Prostate gland (tissue), 2 donors: Measurements from ENCODE around the gene PSMB2. TPM values are rescaled to one million over a fixed set of nuclear protein-coding genes. Genes with fewer than 3 reads are reported as not detected.

Experiments used
- DNase-seq: peaks from one replicate; pipeline ENCODE4 v3.0.0-alpha.2; 2019; ENCODE audit warnings: low spot score
- H3K27ac ChIP-seq, 2 donors: fragments of 200-600 bp; sonication (generic); 2 replicates each; pipeline ENCODE4 v1.5.1; 2017 to 2019
- H3K27me3 ChIP-seq: fragments of 200-600 bp; sonication (generic); replicated peaks from 2 replicates; pipeline ENCODE4 v1.5.1; 2019; ENCODE audit not compliant: insufficient read depth
- H3K36me3 ChIP-seq, 2 donors: fragments of 200-600 bp; sonication (generic); 1 replicate in 1 of 2; 2 replicates in 1 of 2; pipeline versions ENCODE4 v1.5.1 to v1.8.1; 2017 to 2019
- H3K4me1 ChIP-seq: fragments of 200-600 bp; sonication (generic); replicated peaks from 2 replicates; pipeline ENCODE4 v1.5.1; 2019
- H3K4me3 ChIP-seq, 2 donors: fragments of 200-600 bp; sonication (generic); 2 replicates each; pipeline ENCODE4 v1.5.1; 2017 to 2019
- H3K9me3 ChIP-seq: fragments of 200-600 bp; sonication (generic); 2 replicates; pipeline ENCODE4 v1.5.1; 2017
- POLR2A ChIP-seq: fragments of 450-650 bp; IDR thresholded peaks from one replicate; pipeline ENCODE4 v1.6.1; 2016; ENCODE audit warnings: antibody characterized with exemption, mild to moderate bottlenecking
- POLR2AphosphoS5 ChIP-seq: sonication (generic); formaldehyde crosslinking; IDR thresholded peaks from one replicate; pipeline ENCODE4 v1.6.1; 2017; ENCODE audit warnings: antibody characterized with exemption
- WGBS: methylation state at CpG from one replicate; pipeline ENCODE4 v1.1.5; 2018; 5-methylcytosine and 5-hydroxymethylcytosine counted together
- intact Hi-C: fragments of 100-400 bp; cut with DNase I; formaldehyde crosslinking; loops from one replicate; pipeline ENCODE4 v1.14.2; 2022
- total RNA-seq, 2 donors: library from RNA; depleted of rRNA; stranded (reverse); fragments of >200 nt; gene quantifications; one replicate each; pipeline ENCODE4 v1.1.0, GENCODE V29; 2016
- TF ChIP-seq, protein P1 (sequence below), 4 experiments: fragments of 200-600 bp in 2 of 4; fragments of 450-650 bp in 2 of 4; sonication (generic) in 2 of 4; IDR thresholded peaks; 1 replicate in 3 of 4; 2 replicates in 1 of 4; pipeline ENCODE4 v1.5.1; 2016 to 2019; ENCODE audit warnings: antibody characterized with exemption in 4 of 4, mild to moderate bottlenecking in 2 of 4, moderate library complexity in 2 of 4

The PSMB2 gene
- total RNA-seq, 2 donors from 2014 or later: 53.6 to 64.8 TPM

DNA sequence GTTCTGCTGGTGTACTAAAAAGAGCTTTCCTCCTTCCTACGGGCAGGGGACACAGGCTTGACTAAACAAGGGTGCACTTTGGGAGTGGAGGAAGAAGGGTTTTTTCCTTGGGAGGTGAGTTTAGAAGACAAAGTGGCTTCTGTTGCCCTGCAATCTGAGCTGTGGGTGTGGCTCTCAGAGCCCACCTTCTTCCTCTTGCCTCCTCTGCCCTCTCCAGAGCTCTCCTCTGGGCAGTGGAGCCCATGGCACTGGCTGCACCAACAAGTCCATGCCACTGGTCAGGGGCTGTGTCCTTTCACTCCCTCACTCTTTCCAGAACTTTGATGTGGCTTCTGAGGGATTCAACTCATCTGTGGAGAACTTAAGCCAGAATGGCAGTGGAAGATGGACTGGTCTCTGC, 25.6 kb upstream of the PSMB2 start:
- Histone ChIP-seq H3K36me3 (no peaks in the 10 kb centered on the region), H3K4me3 (no peak overlapping the region), H3K4me1 (no peaks in the 10 kb centered on the region), H3K27ac (no peak overlapping the region), H3K9me3 (no peaks in the 10 kb centered on the region), H3K27me3 (no peaks in the 10 kb centered on the region)
- intact Hi-C loops: no loop called here
- no peak for DNase-seq
- TF ChIP-seq, protein P1, sequence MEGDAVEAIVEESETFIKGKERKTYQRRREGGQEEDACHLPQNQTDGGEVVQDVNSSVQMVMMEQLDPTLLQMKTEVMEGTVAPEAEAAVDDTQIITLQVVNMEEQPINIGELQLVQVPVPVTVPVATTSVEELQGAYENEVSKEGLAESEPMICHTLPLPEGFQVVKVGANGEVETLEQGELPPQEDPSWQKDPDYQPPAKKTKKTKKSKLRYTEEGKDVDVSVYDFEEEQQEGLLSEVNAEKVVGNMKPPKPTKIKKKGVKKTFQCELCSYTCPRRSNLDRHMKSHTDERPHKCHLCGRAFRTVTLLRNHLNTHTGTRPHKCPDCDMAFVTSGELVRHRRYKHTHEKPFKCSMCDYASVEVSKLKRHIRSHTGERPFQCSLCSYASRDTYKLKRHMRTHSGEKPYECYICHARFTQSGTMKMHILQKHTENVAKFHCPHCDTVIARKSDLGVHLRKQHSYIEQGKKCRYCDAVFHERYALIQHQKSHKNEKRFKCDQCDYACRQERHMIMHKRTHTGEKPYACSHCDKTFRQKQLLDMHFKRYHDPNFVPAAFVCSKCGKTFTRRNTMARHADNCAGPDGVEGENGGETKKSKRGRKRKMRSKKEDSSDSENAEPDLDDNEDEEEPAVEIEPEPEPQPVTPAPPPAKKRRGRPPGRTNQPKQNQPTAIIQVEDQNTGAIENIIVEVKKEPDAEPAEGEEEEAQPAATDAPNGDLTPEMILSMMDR (IDR thresholded peaks at IDR 0.05): no peak
- TF ChIP-seq POLR2AphosphoS5 (no peak), POLR2A (no peak)
- 18% methylated on average over 1 of the region's 1 CpG for WGBS

DNA sequence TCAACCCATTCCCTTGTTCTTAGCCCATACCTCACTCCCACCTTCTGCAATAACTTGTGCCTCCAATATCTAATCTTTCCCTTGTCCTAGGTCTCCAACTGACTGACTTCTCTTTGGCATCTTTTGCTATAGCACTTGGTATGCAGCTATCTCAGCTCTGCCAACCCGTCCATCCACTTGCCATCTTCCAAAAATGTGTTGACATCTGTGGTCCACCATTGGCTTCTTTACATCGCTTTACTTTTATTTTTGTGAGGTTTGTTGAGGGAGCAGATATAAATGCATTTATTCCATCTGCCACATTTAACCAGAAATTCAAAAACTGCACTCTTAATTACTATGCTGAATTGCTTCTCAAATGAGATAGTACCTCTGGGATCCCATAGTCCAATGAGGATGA, 24.9 kb upstream of the PSMB2 start:
- intact Hi-C loops: no loop called here
- H3K27ac ChIP-seq: no peak overlapping the region
- no peaks in the 10 kb centered on the region for H3K9me3 ChIP-seq
- no peak for TF ChIP-seq POLR2A
- no peak for TF ChIP-seq POLR2AphosphoS5
- H3K27me3 ChIP-seq: no peaks in the 10 kb centered on the region
- 93% methylated on average over 2 of the region's 2 CpGs for WGBS
- DNase-seq: no peak
- no peak overlapping the region for H3K4me3 ChIP-seq
- H3K36me3 ChIP-seq: no peaks in the 10 kb centered on the region
- no peaks in the 10 kb centered on the region for H3K4me1 ChIP-seq

DNA sequence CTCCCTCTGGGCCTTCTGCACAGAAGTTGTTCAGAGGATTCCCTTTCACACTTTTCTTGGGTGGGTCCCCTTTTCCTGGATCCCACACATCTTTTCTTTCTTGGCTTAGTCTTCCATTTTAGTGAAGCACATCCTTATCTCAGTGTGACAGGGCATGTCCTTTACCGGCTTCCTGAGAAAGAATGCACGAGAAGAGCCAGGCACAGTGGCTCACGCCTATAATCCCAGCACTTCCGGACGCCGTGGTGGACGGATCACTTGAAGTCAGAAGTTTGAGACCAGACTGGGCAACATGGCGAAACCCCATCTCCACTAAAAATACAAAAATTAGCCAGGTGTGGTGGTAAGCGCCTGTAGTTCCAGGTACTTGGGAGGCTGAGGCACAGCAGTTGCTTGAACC, 22.1 kb upstream of the PSMB2 start:
- 82% methylated on average over 9 of the region's 9 CpGs for WGBS

DNA sequence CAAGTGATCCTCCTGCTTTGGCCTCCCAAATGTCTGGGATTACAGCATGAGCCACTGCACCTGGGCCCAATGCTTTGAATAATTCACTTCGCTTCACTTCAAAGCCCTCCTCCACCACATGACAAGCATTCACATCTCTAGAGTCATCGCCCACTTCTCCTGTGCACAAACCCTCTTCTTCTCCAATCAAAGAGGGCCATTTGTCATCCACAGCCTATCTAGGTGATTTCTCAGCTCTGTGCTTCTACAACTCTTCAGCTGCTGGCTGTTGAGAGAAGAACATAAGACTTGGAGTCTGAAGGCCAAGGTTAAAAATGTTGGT, 20.1 kb upstream of the PSMB2 start:
- 91% methylated on average over 2 of the region's 2 CpGs for WGBS
- H3K36me3 ChIP-seq: no peaks in the 10 kb centered on the region
- DNase-seq: no peak
- no peaks in the 10 kb centered on the region for H3K9me3 ChIP-seq
- H3K4me3 ChIP-seq: no peak overlapping the region
- TF ChIP-seq, protein P1 (IDR thresholded peaks at IDR 0.05): no peak
- TF ChIP-seq POLR2AphosphoS5 (no peak), POLR2A (no peak)
- H3K4me1 ChIP-seq: no peaks in the 10 kb centered on the region
- no peak overlapping the region for H3K27ac ChIP-seq
- intact Hi-C loops: no loop called here
- H3K27me3 ChIP-seq: no peaks in the 10 kb centered on the region

More for the DNA sequence above, 22.1 kb upstream of the PSMB2 start:
- Histone ChIP-seq H3K27me3 (no peaks in the 10 kb centered on the region), H3K9me3 (no peaks in the 10 kb centered on the region), H3K4me1 (no peaks in the 10 kb centered on the region), H3K36me3 (no peaks in the 10 kb centered on the region), H3K4me3 (no peak overlapping the region), H3K27ac (no peak overlapping the region)
- no peak for DNase-seq
- TF ChIP-seq POLR2A (no peak), POLR2AphosphoS5 (no peak)
- TF ChIP-seq, protein P1 (IDR thresholded peaks at IDR 0.05): no peak
- intact Hi-C loops: no loop called here

DNA sequence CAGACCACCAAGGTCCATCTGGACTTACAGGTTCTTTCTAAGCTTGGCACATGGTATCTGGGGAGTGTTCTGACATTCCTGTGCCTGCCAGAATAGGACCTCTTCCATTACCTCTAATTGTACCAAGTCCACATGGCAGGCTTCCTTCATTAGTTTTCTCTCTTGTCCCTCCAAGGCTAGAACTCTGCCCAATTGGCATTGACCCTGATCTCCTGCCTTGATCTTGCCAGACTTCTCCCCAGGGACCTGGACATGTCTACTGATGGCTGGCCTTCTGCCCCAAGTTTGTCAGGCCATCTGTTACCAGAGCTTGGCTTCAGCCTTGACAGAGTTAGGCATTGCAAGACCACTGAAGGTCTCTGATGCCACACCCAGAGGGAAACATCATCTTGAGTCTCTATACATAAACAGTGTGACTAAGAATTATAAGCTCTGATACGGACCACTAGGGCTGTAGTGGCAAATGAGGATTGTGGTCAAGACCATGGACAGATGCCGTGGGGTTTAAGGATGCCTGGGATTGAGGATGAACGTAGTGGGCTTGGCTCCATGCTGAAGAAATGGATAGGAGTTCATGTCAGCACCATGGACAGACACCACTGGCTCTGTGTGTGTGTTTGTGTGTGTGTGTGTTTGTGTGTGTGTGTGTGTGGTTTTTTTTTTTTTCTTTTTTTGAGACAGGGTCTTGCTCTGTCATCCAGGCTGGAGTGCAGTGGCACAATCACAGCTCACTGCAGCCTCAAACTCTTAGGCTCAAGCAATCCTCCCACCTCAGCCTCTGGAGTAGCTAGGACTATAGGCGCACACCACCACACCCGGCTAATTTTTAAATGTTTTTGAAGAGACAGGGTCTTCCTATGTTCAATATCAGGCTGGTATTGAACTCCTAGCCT, 19.5 kb upstream of the PSMB2 start:
- DNase-seq: no peak
- Histone ChIP-seq H3K4me3 (no peak overlapping the region), H3K36me3 (no peaks in the 10 kb centered on the region), H3K27ac (no peak overlapping the region), H3K9me3 (no peaks in the 10 kb centered on the region), H3K27me3 (no peaks in the 10 kb centered on the region), H3K4me1 (no peaks in the 10 kb centered on the region)
- 48% methylated on average over 5 of the region's 5 CpGs for WGBS
- TF ChIP-seq POLR2AphosphoS5 (no peak), POLR2A (no peak)
- TF ChIP-seq, protein P1 (IDR thresholded peaks at IDR 0.05): no peak
- intact Hi-C loops: no loop called here
